Activated naive CD4-positive, alpha-beta T cell treated with anti-CD3 and anti-CD28 coated beads, Interleukin-2, amount 50 U/mL, for 16 hours (primary cell): Measurements from ENCODE around the gene SPINK1.
"Not testable (repeated sequence)": the region's sequence is repeated elsewhere in the genome, so short reads cannot be mapped to it uniquely, and the experiment has no call there.

Experiments
- DNase-seq: peaks from one replicate; pipeline ENCODE4 v3.0.0-alpha.2; 2020

SPINK1 gene

GRCh38 chr5:147831465-147831864 is at the start of gene SPINK1:
Gene SPINK1 (minus strand): TSS chr5:147831671. CDS start chr5:147831577, 94 bp downstream.
- no peak for DNase-seq

- DNase-seq, result no peak
These were observed 49.0 kb upstream of the SPINK1 start for GRCh38 chr5:147880487-147880886.

GRCh38 chr5:147879784-147880183 is 48.3 kb upstream of the SPINK1 start:
- no peak for DNase-seq

GRCh38 chr5:147878066-147878759 is 46.7 kb upstream of the SPINK1 start, which contains the start of gene SCGB3A2:
Gene SCGB3A2 (plus strand): TSS chr5:147878711. CDS start chr5:147878804, 93 bp downstream.
- DNase-seq, result no peak

GRCh38 chr5:147876626-147877025 is 45.2 kb upstream of the SPINK1 start:
- no peak for DNase-seq

GRCh38 chr5:147876141-147876540 is 44.7 kb upstream of the SPINK1 start:
- no peak for DNase-seq

- no peak for DNase-seq
These were observed 43.5 kb upstream of the SPINK1 start for GRCh38 chr5:147874910-147875367.

GRCh38 chr5:147874118-147874875 is 42.8 kb upstream of the SPINK1 start:
- not testable (repeated sequence) for DNase-seq

- not testable (repeated sequence) for DNase-seq
These were observed 41.4 kb upstream of the SPINK1 start for GRCh38 chr5:147872744-147873435.

- DNase-seq, result not testable (repeated sequence)
These were observed 40.6 kb upstream of the SPINK1 start for GRCh38 chr5:147871980-147872549.

GRCh38 chr5:147869892-147870291 is 38.4 kb upstream of the SPINK1 start:
- DNase-seq, result not testable (repeated sequence)

- DNase-seq, result no peak
These were observed 37.6 kb upstream of the SPINK1 start for GRCh38 chr5:147869112-147869511.

- no peak for DNase-seq
These were observed 32.1 kb upstream of the SPINK1 start for GRCh38 chr5:147863454-147864158.

GRCh38 chr5:147860641-147861025 is 29.2 kb upstream of the SPINK1 start:
- DNase-seq, result no peak

GRCh38 chr5:147859962-147860640 is 28.6 kb upstream of the SPINK1 start:
- no peak for DNase-seq

- no peak for DNase-seq
These were observed 27.1 kb upstream of the SPINK1 start for GRCh38 chr5:147858565-147858964.

GRCh38 chr5:147857302-147858129 is 26.0 kb upstream of the SPINK1 start:
- DNase-seq, result peak; percentile 14

GRCh38 chr5:147856801-147857200 is 25.3 kb upstream of the SPINK1 start:
- DNase-seq, result no peak

GRCh38 chr5:147855774-147856069 is 24.3 kb upstream of the SPINK1 start:
- no peak for DNase-seq

GRCh38 chr5:147854894-147855773 is 23.7 kb upstream of the SPINK1 start:
- DNase-seq, result no peak
